Measurements from ENCODE around the gene FGF14.

The FGF14 gene

DNA sequence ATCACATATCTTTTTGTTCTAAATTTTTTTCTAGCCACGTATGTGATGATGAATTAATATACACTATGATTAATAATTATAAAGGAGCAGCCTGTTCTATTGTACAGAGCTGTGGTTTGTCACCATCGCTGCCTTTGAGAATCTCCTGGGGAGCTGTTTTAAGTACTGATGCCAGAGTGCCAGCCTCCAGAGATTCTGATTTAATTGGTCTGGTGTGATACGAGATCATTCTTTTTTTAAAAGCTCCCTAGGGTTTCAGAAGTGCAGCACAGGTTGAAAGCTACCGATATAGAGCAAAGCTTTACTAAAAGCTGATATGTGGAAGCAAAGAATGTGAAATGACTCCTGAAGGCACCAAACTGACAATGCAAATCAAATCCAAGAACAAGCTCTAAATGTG, 634.7 kb downstream of the FGF14 start:
- Mint-ChIP-seq H3K27me3 (no peaks in the 10 kb centered on the region), H3K36me3 (ENCODE audit: low read depth) (no peaks in the 10 kb centered on the region), H3K4me1 (ENCODE audit: low read depth) (no peaks in the 10 kb centered on the region), H3K27ac (no peak overlapping the region), H3K9me3 (no peaks in the 10 kb centered on the region), H3K4me3 (no peak overlapping the region)
- intact Hi-C loops (cut with micrococcal nuclease) = no loop called here

DNA sequence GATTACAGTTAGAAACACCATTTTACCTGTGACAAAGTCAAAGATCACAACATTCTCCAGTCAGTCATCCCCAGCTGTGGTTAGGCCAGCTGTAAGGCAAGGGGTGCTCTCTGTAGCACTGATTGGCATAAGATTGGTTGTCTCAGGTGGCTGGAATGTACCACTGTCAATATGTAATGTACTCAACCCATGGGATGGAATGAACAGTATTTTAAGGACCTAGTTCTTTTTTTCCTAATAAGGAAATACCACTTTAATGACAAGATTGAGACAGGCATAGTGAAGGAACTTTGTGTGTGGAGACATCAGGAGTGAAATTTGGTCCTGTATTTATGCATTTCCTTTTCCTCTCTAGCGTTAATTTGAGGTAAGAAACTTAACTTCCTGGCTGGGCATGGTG, 638.7 kb downstream of the FGF14 start:
- Mint-ChIP-seq H3K27me3 (no peaks in the 10 kb centered on the region), H3K4me1 (ENCODE audit: low read depth) (no peaks in the 10 kb centered on the region), H3K4me3 (no peak overlapping the region), H3K36me3 (ENCODE audit: low read depth) (no peaks in the 10 kb centered on the region), H3K9me3 (no peaks in the 10 kb centered on the region), H3K27ac (no peak overlapping the region)
- intact Hi-C loops (cut with micrococcal nuclease) = no loop called here

DNA sequence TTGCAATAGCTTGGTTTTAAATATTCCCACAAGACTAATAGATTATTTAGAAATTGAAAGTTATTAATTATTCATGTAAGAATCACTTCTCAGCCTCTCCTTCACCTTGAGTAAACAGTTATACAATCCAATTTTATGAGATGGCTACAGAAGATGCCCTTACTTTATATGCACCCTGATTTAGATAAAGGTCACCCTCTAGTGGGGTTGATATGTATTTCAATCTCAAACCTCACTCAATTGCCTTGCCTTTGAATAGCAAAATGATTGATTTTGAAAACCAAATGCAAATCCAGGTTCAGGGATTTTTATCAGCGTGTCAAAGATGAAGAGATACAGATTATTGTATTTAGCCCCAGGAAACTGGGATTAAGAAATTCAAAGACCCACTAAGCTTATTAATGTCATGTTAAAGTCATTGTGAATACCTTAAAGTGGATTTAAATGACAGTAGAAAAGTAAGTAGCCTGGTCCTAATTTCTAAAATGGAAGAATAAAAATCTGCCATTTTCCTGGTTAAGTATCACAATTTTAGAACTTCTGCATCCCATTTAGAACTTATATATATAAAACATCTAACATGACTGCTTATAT, 644.3 kb downstream of the FGF14 start:
- Mint-ChIP-seq H3K4me3 (no peak overlapping the region), H3K9me3 (no peaks in the 10 kb centered on the region), H3K27ac (no peak overlapping the region), H3K27me3 (no peaks in the 10 kb centered on the region), H3K4me1 (ENCODE audit: low read depth) (no peaks in the 10 kb centered on the region), H3K36me3 (ENCODE audit: low read depth) (no peaks in the 10 kb centered on the region)
- intact Hi-C loops (cut with micrococcal nuclease) = no loop called here

DNA sequence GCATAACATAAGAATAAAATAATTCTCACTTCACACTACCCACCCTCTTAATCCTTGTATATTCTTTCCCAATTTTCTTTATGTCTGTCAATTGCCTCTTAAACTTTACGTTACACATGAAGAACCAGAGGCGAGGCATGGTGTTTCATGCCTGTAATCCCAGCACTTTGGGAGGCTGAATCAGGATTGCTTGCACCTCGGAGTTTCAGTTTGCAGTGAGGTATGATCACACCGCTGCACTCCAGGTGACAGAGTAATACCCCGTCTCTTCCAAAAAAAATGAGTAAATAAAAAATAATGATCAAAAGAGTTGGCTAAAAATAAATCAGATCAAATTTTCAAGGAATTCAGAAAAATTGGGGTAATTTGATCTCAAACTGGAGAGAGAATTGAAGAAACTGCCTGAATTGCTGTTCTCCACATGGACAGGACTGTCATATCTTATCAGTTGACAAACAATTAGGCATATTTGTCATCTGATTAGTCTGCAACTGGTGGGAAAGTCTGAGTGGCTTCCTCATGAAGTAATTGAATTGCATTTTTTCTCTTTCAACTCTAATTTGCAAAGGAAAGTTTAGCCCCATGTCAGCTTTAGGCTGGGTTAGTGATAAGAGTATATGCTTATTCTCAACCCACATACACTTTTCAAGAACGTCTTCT, 646.5 kb downstream of the FGF14 start:
- Mint-ChIP-seq H3K27me3 (no peaks in the 10 kb centered on the region), H3K9me3 (no peaks in the 10 kb centered on the region), H3K36me3 (ENCODE audit: low read depth) (no peaks in the 10 kb centered on the region), H3K4me3 (no peak overlapping the region), H3K4me1 (ENCODE audit: low read depth) (no peaks in the 10 kb centered on the region), H3K27ac (no peak overlapping the region)
- intact Hi-C loops (cut with micrococcal nuclease) = no loop called here

DNA sequence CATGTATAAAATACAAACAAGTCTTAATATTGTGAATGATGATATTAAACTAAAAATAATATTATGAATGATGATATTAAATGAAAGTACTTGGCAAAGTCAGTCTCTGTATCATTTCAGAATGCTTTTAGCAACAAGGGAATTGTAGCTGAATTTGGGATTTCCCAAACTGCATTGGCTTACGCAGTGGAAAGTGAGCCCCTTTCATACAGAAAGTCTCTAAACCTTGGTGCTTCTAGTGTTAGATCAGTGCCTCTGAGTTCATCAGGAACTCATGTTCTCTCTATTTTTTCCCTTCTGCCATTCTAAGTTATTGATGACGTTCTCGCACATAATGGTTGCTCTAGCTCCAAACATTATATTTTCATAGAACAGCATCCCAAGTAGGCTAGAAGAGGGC, 649.4 kb downstream of the FGF14 start:
- H3K27ac Mint-ChIP-seq = no peak overlapping the region
- no peak overlapping the region for H3K4me3 Mint-ChIP-seq
- H3K9me3 Mint-ChIP-seq = no peaks in the 10 kb centered on the region
- H3K27me3 Mint-ChIP-seq = no peaks in the 10 kb centered on the region
- intact Hi-C loops (cut with micrococcal nuclease) = no loop called here
- no peaks in the 10 kb centered on the region for H3K4me1 Mint-ChIP-seq (ENCODE audit: low read depth)
- H3K36me3 Mint-ChIP-seq (ENCODE audit: low read depth) = no peaks in the 10 kb centered on the region

DNA sequence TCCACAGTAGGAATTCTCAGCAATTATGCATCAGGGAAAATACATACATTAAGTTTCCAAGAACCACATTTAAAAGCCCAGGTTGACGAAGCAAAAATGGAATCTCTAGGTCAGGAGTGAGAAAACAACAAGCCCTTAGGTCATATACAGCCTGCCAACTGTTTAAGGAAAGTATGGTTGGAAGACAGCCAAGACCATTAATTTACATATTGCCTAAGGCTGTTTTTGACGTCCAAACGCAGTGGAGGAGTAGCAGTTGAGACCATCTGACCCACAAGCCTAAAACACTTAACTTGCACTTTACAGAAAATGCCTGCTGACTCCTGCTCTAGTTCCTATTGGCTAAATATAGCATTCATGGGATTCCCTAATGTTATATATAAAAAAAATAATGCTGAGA, 650.4 kb downstream of the FGF14 start:
- Mint-ChIP-seq H3K27ac (no peak overlapping the region), H3K4me3 (no peak overlapping the region), H3K27me3 (no peaks in the 10 kb centered on the region), H3K4me1 (ENCODE audit: low read depth) (no peaks in the 10 kb centered on the region), H3K9me3 (no peaks in the 10 kb centered on the region), H3K36me3 (ENCODE audit: low read depth) (no peaks in the 10 kb centered on the region)
- intact Hi-C loops (cut with micrococcal nuclease) = no loop called here

DNA sequence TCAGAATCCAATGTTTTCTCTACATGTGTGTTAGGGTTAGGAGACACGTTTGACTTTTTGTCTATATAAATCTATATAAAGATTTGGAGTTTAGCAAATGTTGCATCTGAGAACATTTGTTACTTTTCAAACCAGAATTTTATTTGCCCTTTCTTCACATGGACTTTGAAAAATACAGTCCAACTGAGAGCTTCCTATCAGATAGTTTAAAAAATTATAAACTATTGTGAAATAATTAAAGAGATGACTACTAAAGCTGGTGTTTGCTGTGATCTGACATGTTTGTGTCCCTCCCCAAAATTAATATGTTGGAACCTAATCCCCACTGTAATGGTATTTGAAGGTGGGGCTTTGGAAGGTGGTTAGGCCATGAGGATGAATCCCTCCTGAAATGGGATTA, 652.3 kb downstream of the FGF14 start:
- intact Hi-C loops (cut with micrococcal nuclease) = no loop called here
- H3K9me3 Mint-ChIP-seq = no peaks in the 10 kb centered on the region
- no peaks in the 10 kb centered on the region for H3K4me1 Mint-ChIP-seq (ENCODE audit: low read depth)
- H3K27me3 Mint-ChIP-seq = no peaks in the 10 kb centered on the region
- H3K4me3 Mint-ChIP-seq = no peak overlapping the region
- no peak overlapping the region for H3K27ac Mint-ChIP-seq
- H3K36me3 Mint-ChIP-seq (ENCODE audit: low read depth) = no peaks in the 10 kb centered on the region

DNA sequence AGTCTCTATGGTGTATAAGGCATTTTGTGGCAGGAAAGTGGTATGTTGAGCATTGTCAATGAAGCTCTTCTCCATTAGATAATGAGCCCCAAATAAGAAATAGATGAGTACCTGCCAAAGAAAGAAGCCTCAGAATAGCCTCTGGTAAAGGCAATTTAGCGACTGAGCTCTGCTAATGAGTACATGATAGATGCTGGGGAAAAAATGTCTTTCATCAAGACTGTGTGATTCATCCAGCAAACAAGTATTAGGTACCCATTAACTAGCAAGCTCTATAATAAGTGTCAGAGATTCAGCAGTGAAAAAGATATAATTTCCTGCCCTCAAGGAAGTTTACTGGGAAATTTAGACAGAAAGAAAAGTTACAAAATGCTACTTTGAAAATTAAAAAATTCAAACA, 654.8 kb downstream of the FGF14 start:
- Mint-ChIP-seq H3K36me3 (ENCODE audit: low read depth) (no peaks in the 10 kb centered on the region), H3K27ac (no peak overlapping the region), H3K4me3 (no peak overlapping the region), H3K27me3 (no peaks in the 10 kb centered on the region), H3K9me3 (no peaks in the 10 kb centered on the region), H3K4me1 (ENCODE audit: low read depth) (no peaks in the 10 kb centered on the region)
- intact Hi-C loops (cut with micrococcal nuclease) = no loop called here

DNA sequence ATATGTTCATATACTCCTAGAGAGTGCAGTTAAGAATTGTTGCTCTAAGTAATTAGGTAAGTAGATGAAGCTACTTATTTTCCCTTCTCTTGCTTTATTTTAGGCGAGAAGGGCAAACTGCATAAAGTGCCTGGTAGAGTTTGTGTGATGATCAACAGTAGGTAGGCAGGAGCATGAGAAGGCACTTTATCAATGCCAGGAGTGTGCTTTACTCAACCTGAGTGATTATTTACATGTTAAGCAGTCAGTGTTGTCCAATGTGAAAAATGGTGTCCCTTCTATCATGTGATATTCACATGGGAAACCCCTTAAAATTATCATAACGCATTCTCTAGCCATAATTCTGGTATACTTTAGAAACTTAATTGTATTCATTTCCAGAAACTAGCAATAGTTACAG, 655.3 kb downstream of the FGF14 start:
- no peaks in the 10 kb centered on the region for H3K9me3 Mint-ChIP-seq
- no peaks in the 10 kb centered on the region for H3K27me3 Mint-ChIP-seq
- no peak overlapping the region for H3K27ac Mint-ChIP-seq
- H3K4me3 Mint-ChIP-seq = no peak overlapping the region
- H3K4me1 Mint-ChIP-seq (ENCODE audit: low read depth) = no peaks in the 10 kb centered on the region
- H3K36me3 Mint-ChIP-seq (ENCODE audit: low read depth) = no peaks in the 10 kb centered on the region
- intact Hi-C loops (cut with micrococcal nuclease) = no loop called here

DNA sequence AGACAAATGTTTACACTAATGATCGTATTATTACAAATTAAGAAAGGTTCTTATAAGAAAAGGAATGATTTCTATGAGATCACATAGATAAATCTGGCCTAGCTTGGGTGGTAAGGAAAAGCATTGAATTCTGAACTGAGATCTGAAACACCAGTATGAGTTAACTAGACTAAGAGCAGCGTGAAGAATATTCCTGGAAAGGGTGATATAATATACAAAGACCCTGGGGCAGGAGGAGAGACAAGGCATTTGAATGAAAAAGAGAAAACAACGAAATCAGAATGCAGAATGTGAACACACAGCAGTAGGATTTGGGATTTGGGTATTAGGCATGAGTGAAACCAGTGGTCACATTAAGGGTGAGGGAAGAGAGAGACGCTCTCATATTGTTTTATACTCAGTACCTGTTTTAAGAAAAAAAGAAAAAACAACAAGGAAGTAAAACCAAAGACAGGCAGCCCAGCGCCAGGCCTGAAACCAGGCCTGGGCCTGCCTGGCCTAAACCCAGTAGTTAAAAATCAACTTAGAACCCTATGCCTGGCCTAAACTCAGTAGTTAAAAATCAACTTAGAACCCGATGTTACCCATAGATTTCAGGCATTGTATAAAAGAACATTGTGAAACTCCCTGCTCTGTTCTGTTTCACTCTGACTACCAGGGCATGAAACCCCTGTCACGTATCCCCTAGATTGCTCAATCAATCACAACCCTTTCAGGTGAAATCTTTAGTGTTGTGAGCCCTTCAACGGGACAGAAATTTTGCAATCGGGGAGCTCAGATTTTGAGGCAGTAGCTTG, 662.3 kb downstream of the FGF14 start:
- Mint-ChIP-seq H3K27me3 (no peaks in the 10 kb centered on the region), H3K4me3 (no peak overlapping the region), H3K4me1 (ENCODE audit: low read depth) (no peaks in the 10 kb centered on the region), H3K9me3 (no peaks in the 10 kb centered on the region), H3K36me3 (ENCODE audit: low read depth) (no peaks in the 10 kb centered on the region), H3K27ac (no peak overlapping the region)
- intact Hi-C loops (cut with micrococcal nuclease) = no loop called here

DNA sequence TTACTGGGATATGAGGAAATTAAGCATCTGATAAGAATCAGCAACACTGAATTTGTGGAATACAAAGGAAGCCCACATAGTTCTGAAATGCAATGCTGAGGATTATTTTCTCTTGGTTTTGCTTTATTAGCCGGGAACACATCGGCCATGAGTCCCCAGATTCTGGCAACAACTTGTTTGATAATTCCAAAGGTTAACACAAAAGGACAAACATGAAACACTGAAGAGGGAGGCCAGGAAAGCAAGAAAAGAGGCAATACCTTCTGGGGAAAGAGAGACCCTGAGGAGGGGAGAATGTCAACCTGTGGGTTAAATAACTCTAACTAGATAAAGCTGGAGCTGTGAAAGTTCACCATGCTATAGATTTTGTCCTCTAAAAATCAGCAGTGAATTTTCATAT, 663.5 kb downstream of the FGF14 start:
- Mint-ChIP-seq H3K36me3 (ENCODE audit: low read depth) (no peaks in the 10 kb centered on the region), H3K27ac (no peak overlapping the region), H3K4me1 (ENCODE audit: low read depth) (no peaks in the 10 kb centered on the region), H3K27me3 (no peaks in the 10 kb centered on the region), H3K9me3 (no peaks in the 10 kb centered on the region), H3K4me3 (no peak overlapping the region)
- intact Hi-C loops (cut with micrococcal nuclease) = no loop called here

DNA sequence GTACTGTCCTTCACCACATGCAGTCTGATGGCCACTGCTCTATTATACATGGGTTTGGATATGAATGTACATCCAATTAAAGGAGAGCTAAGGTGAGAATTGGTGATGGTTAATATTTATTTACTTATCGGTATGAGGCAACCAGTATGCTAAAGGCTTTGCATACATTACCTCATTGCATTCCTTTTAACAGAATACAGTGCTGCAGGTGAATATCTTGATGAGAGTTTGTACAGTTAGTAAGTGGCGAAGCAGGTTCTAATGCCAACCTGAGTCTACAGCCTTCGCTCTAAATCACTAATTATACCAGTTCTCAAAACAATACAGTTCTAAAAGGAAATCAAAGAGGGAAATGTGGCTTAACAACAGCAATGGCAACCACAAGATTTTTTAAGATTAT, 665.3 kb downstream of the FGF14 start:
- intact Hi-C loops (cut with micrococcal nuclease) = no loop called here
- Mint-ChIP-seq H3K4me3 (no peak overlapping the region), H3K4me1 (ENCODE audit: low read depth) (no peaks in the 10 kb centered on the region), H3K27me3 (no peaks in the 10 kb centered on the region), H3K27ac (no peak overlapping the region), H3K36me3 (ENCODE audit: low read depth) (no peaks in the 10 kb centered on the region), H3K9me3 (no peaks in the 10 kb centered on the region)

DNA sequence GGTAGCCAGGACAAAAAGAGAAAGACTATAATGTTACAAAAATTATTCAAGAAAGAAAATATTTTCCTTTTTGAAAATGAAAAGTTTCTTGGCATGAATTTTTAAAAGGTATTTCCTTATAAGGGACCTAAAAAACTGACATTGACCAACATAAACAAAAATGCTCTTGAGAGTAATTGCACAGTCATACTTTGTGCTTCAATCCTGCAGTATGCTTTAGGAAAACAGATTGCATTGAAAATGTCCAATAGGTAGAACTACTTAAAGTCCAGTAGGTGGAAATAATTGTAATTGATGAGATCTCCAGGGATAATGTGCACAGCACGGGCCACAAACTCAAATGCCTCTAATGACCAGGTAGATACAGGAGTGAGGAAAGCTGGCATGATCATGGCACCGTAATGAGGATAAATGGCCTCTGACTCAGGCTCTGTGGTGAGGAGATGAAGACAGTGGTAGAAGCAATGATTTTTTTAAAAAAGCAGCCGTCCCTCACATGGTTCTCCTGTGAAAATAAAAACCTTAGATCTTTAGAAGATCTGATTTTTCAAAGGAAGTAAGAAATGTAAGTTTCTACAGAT, 671.3 kb downstream of the FGF14 start:
- H3K4me3 Mint-ChIP-seq = no peak overlapping the region

DNA sequence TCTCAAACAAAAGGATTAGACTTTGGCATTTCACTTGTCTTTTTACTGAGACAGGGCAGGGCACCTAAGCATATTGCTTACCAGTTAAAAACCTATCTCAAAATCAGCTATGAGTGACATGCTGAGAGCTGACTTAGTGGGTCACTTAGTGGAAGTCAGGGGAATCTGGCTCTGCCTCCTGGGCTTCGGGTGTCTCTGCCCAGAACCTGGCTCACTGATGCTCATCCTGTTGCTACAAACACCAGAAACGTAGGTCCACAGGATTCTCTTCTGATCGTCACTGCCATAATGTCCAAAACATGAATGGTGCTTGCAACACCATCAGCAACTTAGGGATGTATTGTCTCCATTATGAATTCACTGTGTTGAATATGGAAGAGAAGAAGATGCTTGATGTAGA, 673.2 kb downstream of the FGF14 start:
- H3K4me1 Mint-ChIP-seq (ENCODE audit: low read depth) = no peaks in the 10 kb centered on the region
- H3K9me3 Mint-ChIP-seq = no peaks in the 10 kb centered on the region
- no peaks in the 10 kb centered on the region for H3K27me3 Mint-ChIP-seq
- H3K4me3 Mint-ChIP-seq = no peak overlapping the region
- H3K27ac Mint-ChIP-seq = no peak overlapping the region
- intact Hi-C loops (cut with micrococcal nuclease) = no loop called here
- H3K36me3 Mint-ChIP-seq (ENCODE audit: low read depth) = no peaks in the 10 kb centered on the region

More for the DNA sequence above, 671.3 kb downstream of the FGF14 start:
- Mint-ChIP-seq H3K27ac (no peak overlapping the region), H3K4me1 (ENCODE audit: low read depth) (no peaks in the 10 kb centered on the region), H3K9me3 (no peaks in the 10 kb centered on the region), H3K36me3 (ENCODE audit: low read depth) (no peaks in the 10 kb centered on the region), H3K27me3 (no peaks in the 10 kb centered on the region)
- intact Hi-C loops (cut with micrococcal nuclease) = no loop called here
